OCI-LY3 (cell line): ENCODE results near the gene PLA2G12B.

Experiments used
- EZH2phosphoT487 ChIP-seq: fragments of 200-600 bp; shearing (Covaris generic); IDR thresholded peaks from 2 replicates; pipeline ENCODE4 v1.6.1; 2018; ENCODE audit warnings: antibody characterized with exemption, mixed run types, low read depth
- TF ChIP-seq, protein P1 (sequence below): fragments of 200-600, 300-600 bp; sonication (generic); IDR thresholded peaks from 2 replicates; pipeline ENCODE4 v1.5.1; 2014; ENCODE audit warnings: antibody characterized with exemption, low read length, low read depth

DNA sequence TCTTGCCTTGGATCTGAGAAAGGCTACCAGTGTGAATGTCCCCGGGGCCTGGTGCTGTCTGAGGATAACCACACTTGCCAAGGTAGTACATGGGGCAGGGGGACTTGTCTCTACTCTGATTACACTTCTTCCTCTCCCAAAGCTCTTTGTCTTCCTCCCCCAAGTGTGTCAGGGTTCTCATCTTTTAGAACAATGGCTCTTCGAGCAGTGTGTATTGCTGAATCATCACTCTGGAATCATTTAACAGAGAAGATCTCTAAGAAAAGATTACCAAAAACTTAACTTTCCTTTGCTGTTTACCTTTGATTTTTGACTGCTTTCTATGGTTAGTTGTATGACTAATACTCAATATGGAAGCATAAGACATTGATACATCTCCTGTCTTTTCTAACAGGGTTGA lies 42.8 kb downstream of the PLA2G12B start:
- TF ChIP-seq, protein P1, sequence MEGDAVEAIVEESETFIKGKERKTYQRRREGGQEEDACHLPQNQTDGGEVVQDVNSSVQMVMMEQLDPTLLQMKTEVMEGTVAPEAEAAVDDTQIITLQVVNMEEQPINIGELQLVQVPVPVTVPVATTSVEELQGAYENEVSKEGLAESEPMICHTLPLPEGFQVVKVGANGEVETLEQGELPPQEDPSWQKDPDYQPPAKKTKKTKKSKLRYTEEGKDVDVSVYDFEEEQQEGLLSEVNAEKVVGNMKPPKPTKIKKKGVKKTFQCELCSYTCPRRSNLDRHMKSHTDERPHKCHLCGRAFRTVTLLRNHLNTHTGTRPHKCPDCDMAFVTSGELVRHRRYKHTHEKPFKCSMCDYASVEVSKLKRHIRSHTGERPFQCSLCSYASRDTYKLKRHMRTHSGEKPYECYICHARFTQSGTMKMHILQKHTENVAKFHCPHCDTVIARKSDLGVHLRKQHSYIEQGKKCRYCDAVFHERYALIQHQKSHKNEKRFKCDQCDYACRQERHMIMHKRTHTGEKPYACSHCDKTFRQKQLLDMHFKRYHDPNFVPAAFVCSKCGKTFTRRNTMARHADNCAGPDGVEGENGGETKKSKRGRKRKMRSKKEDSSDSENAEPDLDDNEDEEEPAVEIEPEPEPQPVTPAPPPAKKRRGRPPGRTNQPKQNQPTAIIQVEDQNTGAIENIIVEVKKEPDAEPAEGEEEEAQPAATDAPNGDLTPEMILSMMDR, result no peak
- no peak for TF ChIP-seq EZH2phosphoT487
